HG02610 (cell line): ENCODE data around the gene MYOD1.

Source experiments
- ATAC-seq: cut with Tn5 transposase; IDR thresholded peaks from one replicate; pipeline ENCODE4 v1.9.1; 2021; ENCODE audit warnings: mild to moderate bottlenecking, moderate library complexity; ENCODE audit not compliant: unreplicated experiment

MYOD1 gene

DNA sequence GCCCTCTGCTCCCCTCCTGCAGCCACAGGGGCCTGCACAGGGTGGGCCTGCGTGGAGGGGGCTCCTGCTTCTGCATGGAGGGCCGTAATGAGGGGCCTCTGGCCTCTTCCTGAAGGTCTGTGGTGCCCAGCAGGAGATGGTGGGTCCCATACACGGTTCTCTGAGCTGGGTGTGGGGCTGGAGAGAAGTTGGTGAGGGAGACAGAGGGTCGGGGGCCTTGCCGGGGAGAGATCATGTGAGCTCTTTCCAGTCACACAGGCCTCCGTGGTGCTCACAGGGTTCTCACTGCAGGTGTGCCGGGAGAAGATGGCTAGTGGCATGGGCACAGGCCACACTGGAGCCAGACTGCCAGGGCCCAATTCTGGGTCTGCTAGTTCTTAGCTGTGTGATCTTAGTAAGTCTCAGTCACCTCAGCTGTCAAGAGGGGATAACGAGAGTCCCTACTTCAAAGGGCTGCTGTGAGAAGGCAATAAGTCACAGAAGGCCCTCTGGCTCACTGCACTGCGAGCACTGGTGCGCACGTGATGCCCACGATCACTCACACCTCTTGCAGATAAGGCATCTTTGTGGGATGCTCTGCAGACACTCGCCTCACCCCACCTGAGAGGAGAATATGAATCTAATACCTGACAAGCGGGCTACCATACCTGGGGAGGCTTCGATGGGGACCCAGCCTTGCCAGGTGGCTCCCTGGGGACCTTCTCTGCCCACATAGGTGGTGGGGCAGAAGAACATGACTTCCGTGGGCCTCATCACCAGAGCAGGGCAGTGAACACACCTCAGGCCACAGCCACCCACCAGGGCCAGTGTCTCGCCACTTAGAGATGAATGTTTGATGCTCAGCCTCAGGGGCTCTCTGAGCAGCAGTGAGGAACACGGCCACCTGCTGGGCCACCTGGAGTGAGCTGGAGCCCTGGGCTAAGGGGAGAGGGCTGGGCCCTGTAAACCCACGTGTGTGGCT, 29.7 kb downstream of the MYOD1 start:
- ATAC-seq = no peak

DNA sequence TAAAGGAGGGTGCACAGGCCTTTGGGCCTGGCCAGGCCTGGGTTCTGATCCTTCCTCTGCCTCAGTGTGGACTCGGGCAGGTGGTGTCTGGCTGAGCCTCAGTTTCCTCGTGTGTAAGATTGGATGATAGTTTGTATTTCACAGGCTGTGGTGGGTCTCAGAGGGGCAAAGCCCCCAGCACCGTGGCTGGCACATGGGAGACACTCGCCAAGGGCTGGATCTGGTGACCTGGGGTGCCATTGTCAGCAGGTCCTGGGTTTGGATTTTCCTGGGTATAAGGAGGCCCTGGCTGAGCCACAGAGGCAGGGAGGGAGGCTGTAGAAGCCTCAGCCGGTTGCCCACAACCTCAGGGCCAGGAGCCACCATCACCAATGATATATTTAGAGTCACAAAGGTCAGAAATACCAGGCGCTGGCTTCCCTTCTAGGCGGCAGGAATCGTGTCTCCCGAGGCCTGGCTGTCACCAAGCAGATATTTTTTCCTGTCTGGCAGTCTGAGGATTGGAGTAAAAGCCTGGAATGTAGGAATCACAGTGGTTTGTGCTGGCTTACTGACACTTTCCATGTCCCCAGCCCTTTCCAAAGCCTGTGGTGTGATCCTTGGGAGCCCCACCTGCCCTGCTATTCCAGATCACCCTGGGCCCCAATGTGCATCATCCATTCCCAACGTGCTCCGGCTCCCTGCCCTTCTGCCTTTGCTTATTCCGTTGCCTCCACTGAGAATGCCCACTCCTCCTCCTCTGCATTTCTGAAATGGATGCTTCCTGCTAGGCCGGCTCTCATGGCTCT, 30.8 kb downstream of the MYOD1 start:
- no peak for ATAC-seq

- ATAC-seq = no peak
Observed at GRCh38 chr11:17750801-17751165, 31.4 kb downstream of the MYOD1 start.

DNA sequence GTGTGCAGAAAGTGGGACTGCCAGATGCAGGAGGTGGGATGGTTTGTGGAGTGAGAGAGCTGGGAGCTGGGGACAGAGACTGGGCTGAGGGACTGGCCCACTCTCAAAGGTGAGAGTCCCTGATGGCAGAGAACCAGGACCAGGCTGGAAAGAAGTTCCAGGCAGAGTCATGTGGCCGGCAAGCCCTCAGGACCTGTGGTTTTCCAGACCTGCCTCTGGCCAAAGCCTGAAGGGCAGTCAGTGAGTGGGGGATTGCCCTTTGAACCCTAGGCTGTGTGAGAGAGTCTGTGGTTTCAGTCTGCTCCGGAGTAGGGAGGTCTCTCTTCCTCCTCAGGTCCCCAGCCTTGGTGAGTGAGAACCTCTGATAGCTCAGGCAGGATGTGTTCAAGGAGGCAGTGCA, 32.2 kb downstream of the MYOD1 start:
- no peak for ATAC-seq

- ATAC-seq = no peak
Observed at GRCh38 chr11:17752144-17752543, 32.8 kb downstream of the MYOD1 start.

GRCh38 chr11:17753153-17753552, 33.8 kb downstream of the MYOD1 start:
- no peak for ATAC-seq

GRCh38 chr11:17753641-17754040, 34.3 kb downstream of the MYOD1 start:
- ATAC-seq = no peak

- ATAC-seq = no peak
Observed at GRCh38 chr11:17755891-17756290, 36.5 kb downstream of the MYOD1 start.

- ATAC-seq = no peak
Observed at GRCh38 chr11:17760102-17761029, 41.0 kb downstream of the MYOD1 start.

- ATAC-seq = no peak
Observed at GRCh38 chr11:17762309-17762974, 43.1 kb downstream of the MYOD1 start.

GRCh38 chr11:17763244-17763643, 43.9 kb downstream of the MYOD1 start:
- no peak for ATAC-seq

DNA sequence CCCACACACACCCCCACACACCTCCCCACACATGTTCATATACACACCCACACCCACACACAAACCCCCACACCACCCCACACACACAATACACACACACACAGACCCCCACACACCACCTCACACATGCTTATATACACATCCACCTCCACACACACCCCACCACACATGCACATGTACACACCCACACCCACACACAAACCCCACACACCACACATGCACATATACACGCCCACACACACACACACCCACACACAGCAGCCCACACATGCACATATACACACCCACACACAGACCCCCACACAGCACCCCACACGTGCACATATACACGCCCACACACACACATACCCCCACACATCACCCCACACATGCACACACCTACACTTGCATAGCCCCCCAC, 44.3 kb downstream of the MYOD1 start:
- no peak for ATAC-seq

- ATAC-seq = no peak
Observed at GRCh38 chr11:17764446-17765218, 45.3 kb downstream of the MYOD1 start.

DNA sequence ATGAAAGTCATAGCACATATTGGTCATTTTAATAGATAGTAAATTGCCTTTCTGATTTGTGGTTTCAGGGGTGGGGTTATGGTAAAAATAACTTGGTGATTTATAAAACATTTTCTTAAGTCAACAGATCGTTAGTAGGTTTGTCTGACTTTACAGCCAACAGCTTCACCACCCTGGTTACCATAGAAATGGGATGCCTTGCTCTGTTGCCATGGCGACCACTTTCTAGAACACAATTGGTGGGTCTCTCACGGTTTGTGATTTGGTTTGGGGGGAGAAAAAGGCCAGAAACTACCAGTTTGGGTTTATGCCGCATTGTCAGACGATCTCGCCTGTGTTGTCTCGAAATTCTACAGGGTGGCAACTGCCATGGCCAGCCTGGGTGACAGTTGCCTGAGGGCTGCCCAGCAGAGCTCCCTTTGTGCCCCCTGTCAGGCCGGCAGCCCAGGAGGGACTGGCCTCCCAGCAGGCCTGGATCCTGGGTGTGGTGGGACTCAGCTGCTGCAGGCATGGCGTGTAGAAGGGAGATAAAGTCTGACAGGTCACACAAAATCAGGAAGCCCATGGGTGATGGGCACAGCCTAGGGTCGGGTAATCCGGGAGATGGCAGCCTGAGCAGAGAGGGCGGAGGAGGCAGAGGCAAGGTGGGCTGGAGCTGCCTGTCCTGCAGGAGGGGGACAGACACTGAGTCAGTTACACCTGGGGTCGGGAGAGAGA, 46.1 kb downstream of the MYOD1 start:
- ATAC-seq = no peak

GRCh38 chr11:17766073-17766359, 46.6 kb downstream of the MYOD1 start:
- ATAC-seq = no peak

DNA sequence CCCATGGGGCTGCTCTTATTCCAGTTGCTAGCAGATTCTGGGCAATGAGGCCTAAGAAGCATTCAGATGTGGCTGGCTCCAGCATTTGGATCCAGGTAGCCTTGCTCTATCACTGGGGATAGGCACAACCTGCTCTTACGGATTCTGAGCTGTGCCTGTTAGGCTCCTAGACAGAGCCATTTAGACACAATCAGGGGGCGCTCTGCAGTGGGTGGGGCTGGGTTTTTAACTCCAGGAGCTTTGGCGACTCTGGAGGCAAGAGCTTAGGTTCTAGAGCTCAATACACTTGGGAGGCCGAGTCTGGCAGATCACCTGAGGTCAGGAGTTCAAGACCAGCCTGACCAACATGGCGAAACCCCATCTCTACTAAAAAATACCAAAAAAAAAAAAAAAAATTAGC, 47.2 kb downstream of the MYOD1 start:
- no peak for ATAC-seq

GRCh38 chr11:17767301-17767885, 48.0 kb downstream of the MYOD1 start:
- ATAC-seq = no peak

GRCh38 chr11:17767914-17768313, 48.5 kb downstream of the MYOD1 start:
- no peak for ATAC-seq

DNA sequence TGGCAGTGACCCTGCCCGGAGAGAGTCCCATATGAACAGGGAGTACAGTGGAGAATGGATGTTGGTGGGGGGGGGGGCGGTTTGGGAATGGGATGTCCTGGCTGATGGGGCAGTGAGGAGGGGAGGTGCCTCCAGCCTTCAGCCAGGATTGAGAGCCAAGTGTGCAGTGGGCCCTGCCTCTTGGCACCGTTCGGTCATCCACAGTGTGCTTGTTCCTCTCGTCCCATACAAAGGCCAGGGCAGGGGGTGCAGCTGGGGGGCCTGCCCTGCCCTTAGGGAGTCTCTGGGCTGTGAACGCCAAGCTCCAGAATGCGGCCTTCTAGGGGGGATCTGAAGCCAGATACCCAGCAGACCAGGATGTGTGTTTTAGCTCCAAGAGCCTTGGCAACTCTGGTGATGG, 49.2 kb downstream of the MYOD1 start:
- ATAC-seq = no peak
